Spinal cord (tissue), 10 donors: ENCODE data around the gene CYTH4. TPM values are rescaled to one million over a fixed set of nuclear protein-coding genes. Genes with fewer than 3 reads are reported as not detected.

Experiments
- DNase-seq, 6 donors: peaks; one replicate each; pipeline versions ENCODE4 v3.0.0 to v3.0.0-alpha.2; 2013 to 2015; ENCODE audit warnings: low spot score in 6 of 6, low read depth in 4 of 6
- H3K27ac ChIP-seq: one replicate; pipeline ENCODE4 v1.5.1; 2013; ENCODE audit warnings: low read depth, low read length, control low read depth
- H3K27me3 ChIP-seq: one replicate; pipeline ENCODE4 v1.6.1; 2013; ENCODE audit warnings: low read length; ENCODE audit not compliant: control insufficient read depth, insufficient read depth
- H3K36me3 ChIP-seq: one replicate; pipeline ENCODE4 v1.6.1; 2013; ENCODE audit warnings: low read length; ENCODE audit not compliant: control insufficient read depth, insufficient read depth
- H3K4me1 ChIP-seq: one replicate; pipeline ENCODE4 v1.6.1; 2013; ENCODE audit warnings: low read length; ENCODE audit not compliant: control insufficient read depth, insufficient read depth
- H3K4me3 ChIP-seq: one replicate; pipeline ENCODE4 v1.5.1; 2013; ENCODE audit warnings: low read depth, low read length, control low read depth
- H3K9me3 ChIP-seq: one replicate; pipeline ENCODE4 v1.6.1; 2013; ENCODE audit warnings: low read length; ENCODE audit not compliant: control insufficient read depth, insufficient read depth
- WGBS: methylation state at CpG from one replicate; pipeline ENCODE4 v1.1.5; 2013; ENCODE audit warnings: missing lambda C conversion rate; ENCODE audit not compliant: insufficient coverage; 5-methylcytosine and 5-hydroxymethylcytosine counted together
- polyA plus RNA-seq, 2 donors: library from polyadenylated mRNA; unstranded; fragments of 120-200 nt; gene quantifications; one replicate each; pipeline ENCODE4 v1.2.1, GENCODE V29; 2013; ENCODE audit not compliant: insufficient read length in 2 of 2
- total RNA-seq, 2 donors: library from RNA; depleted of rRNA in 1 of 2; stranded (reverse); fragments of 120-200 nt in 1 of 2; fragments of >200 nt in 1 of 2; gene quantifications; one replicate each; pipeline versions ENCODE4 v1.2.3 to v1.2.4, GENCODE V29; 2013 to 2014
- donor health status: healthy.

Gene CYTH4
- total and polyA plus RNA-seq, 4 donors: 5.8 to 9.4 (median 7.9) TPM

- H3K4me3 ChIP-seq: no peak overlapping the region
- H3K36me3 ChIP-seq: no peaks in the 10 kb centered on the region
- 71% methylated on average over 17 of the region's 18 CpGs for WGBS
- H3K27me3 ChIP-seq: no peaks in the 10 kb centered on the region
- peaks cover 2% of the 10 kb centered on the region for H3K9me3 ChIP-seq
- no peaks in the 10 kb centered on the region for H3K4me1 ChIP-seq
- no peak overlapping the region for H3K27ac ChIP-seq
- no peak for DNase-seq
These were observed 13.0 kb downstream of the CYTH4 start for GRCh38 chr22:37295213-37295886.

DNA sequence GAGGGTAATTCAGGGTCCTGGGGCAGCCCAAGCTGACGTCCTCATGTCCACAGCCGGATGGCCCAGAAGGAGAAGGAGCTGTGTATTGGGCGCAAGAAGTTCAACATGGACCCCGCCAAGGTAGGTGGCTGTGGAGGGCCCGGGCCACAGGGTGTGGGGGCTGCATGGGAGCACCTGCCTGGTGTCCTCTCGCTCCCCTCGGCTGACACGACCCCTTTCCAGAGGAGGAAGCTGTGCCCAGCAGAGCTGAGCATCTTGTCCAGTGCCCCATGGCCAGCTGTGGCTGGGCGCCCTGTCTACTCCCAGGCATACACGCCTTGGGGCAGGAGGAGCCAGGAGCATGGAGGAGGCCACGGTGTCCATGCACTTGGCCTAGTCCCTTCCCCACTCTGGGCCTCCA lies 13.6 kb downstream of the CYTH4 start:
- H3K4me1 ChIP-seq: peaks cover 3% of the 10 kb centered on the region
- DNase-seq: no peak
- H3K36me3 ChIP-seq: no peaks in the 10 kb centered on the region
- no peaks in the 10 kb centered on the region for H3K27me3 ChIP-seq
- no peak overlapping the region for H3K4me3 ChIP-seq
- no peak overlapping the region for H3K27ac ChIP-seq
- 91% methylated on average over 11 of the region's 11 CpGs for WGBS
- peaks cover 2% of the 10 kb centered on the region for H3K9me3 ChIP-seq

DNA sequence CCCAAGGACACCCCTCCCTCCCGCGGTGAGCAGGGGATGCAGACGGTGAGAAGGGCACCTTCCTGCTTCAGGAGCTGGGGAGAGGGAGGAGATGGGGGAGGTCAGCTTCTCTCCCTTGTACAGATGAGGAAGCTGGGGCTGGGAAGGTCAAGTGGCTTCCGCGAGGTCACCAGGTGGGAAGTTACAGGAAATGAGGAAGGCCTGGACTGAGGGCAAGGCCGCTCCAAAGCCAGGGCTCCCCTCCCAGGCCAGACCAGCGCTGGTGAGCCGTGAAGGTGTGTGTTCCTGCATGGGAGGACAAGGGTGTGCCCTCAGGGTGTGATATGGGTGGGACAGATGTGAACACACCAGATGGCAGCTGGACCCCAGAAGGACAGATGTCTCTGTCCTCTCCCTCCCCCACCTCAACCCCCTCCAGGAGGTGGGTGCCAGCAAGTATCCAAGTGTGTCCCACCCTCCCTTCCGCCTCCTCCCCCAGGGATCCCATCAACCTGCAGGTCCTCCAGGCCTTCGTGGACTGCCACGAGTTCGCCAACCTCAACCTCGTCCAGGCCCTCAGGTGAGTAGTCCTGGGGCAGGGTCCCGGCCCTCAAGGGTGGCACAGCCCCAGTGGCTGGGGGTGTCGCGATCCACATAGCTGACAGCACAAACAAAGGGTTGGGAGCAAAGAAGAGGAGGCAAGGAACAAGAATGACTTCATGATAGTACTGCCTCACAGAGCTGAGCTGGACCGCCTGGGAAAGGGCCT lies 16.6 kb downstream of the CYTH4 start:
- Histone ChIP-seq H3K27me3 (no peaks in the 10 kb centered on the region), H3K4me1 (peaks cover 14% of the 10 kb centered on the region), H3K36me3 (no peaks in the 10 kb centered on the region), H3K9me3 (peaks cover 2% of the 10 kb centered on the region), H3K27ac (no peak overlapping the region), H3K4me3 (no peak overlapping the region)
- 90% methylated on average over 10 of the region's 17 CpGs for WGBS
- no peak for DNase-seq

DNA sequence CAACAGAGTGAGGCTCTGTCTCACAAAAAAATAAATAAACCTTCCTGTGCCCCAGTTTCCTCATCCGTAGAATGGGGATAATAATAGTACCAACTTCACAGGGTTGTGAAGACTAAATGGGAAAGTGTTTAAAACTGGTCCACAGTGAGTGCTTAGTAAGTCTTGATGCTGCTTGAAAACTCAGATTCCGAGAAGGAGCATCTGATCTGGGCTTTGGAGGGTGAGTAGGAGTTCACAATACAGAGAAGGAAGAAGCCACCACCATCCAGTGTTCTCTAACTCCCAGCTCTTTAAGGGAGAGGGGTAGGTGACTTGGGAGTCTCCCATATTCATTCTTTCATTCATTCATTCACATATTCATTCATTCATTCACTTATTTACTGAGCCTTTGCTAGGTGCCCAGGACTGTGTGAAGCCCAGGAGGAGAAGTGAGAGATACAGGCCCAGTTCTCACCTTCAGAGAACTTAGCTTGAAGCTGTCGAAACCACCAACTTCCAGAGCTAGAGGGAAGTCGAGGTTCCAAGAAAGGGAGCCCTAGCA lies 17.7 kb downstream of the CYTH4 start:
- H3K36me3 ChIP-seq: no peaks in the 10 kb centered on the region
- no peak for DNase-seq

GRCh38 chr22:37300551-37301017 lies 18.3 kb downstream of the CYTH4 start:
- Histone ChIP-seq H3K9me3 (peaks cover 2% of the 10 kb centered on the region), H3K36me3 (no peaks in the 10 kb centered on the region), H3K4me1 (peaks cover 14% of the 10 kb centered on the region), H3K4me3 (no peak overlapping the region), H3K27ac (no peak overlapping the region), H3K27me3 (no peaks in the 10 kb centered on the region)
- no peak for DNase-seq
- 64% methylated on average over 19 of the region's 19 CpGs for WGBS

More for the DNA sequence above, 17.7 kb downstream of the CYTH4 start:
- Histone ChIP-seq H3K9me3 (peaks cover 2% of the 10 kb centered on the region), H3K4me1 (peaks cover 14% of the 10 kb centered on the region), H3K27ac (no peak overlapping the region), H3K27me3 (no peaks in the 10 kb centered on the region), H3K4me3 (no peak overlapping the region)
- WGBS: 100% methylated on average over 2 of the region's 4 CpGs

GRCh38 chr22:37301144-37301830 lies 19.0 kb downstream of the CYTH4 start:
- H3K27ac ChIP-seq: no peak overlapping the region
- no peak overlapping the region for H3K4me3 ChIP-seq
- no peak for DNase-seq
- no peaks in the 10 kb centered on the region for H3K36me3 ChIP-seq
- peaks cover 2% of the 10 kb centered on the region for H3K9me3 ChIP-seq
- H3K4me1 ChIP-seq: peaks cover 14% of the 10 kb centered on the region
- 69% methylated on average over 2 of the region's 6 CpGs for whole genome bisulfite sequencing
- H3K27me3 ChIP-seq: no peaks in the 10 kb centered on the region

DNA sequence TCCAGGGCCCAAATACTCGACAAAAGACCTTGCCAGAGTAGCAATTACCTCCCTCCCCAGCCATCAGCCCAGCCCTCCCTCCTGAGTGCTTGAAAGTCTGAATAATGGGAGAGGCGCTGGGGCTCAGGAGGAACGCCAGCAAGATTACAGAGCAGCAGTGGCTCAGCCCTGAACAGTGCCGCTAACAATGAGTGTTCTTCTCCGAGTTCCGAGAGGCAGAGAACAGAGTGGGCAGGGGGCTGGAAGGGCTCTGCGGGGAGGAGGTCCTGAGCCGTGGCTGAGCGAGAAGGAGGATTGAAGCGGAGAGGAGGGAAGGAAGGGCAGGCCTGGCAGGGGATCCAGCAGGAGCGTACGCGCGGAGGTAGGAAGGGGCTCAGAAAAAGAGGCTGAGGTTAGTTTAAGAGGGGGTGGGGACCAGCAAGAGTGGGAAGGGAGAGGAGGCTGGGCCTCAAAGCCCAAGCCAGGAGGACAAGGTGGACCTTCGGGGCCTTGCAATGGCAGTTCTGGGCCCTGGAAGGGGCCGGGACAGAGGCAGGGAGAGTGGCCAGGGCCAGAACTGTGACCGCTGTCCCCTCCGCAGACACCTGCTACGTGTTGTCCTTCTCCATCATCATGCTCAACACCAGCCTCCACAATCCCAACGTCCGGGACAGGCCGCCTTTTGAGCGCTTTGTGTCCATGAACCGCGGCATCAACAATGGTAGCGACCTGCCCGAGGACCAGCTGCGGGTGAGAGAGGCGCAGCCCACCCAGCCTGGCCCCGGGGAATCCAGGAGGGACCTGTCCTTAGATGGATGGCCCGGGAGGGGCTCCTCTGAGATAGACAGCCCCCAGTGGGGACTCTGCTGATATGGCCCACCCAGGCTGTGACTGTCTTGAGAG lies 20.6 kb downstream of the CYTH4 start:
- WGBS: 64% methylated on average over 30 of the region's 31 CpGs
- H3K36me3 ChIP-seq: no peaks in the 10 kb centered on the region
- peaks cover 2% of the 10 kb centered on the region for H3K9me3 ChIP-seq
- H3K4me1 ChIP-seq: peaks cover 26% of the 10 kb centered on the region
- no peak for DNase-seq
- H3K27ac ChIP-seq: no peak overlapping the region
- H3K4me3 ChIP-seq: no peak overlapping the region
- no peaks in the 10 kb centered on the region for H3K27me3 ChIP-seq

- no peak overlapping the region for H3K4me3 ChIP-seq
- H3K9me3 ChIP-seq: peaks cover 2% of the 10 kb centered on the region
- no peak overlapping the region for H3K27ac ChIP-seq
- WGBS: 94% methylated on average over 9 of the region's 9 CpGs
- H3K4me1 ChIP-seq: peaks cover 29% of the 10 kb centered on the region
- no peaks in the 10 kb centered on the region for H3K27me3 ChIP-seq
- no peaks in the 10 kb centered on the region for H3K36me3 ChIP-seq
- DNase-seq: no peak
These were observed 21.5 kb downstream of the CYTH4 start for GRCh38 chr22:37303821-37304274.
